Measurements from ENCODE around the gene ATP6V0B. TPM values are rescaled to one million over a fixed set of nuclear protein-coding genes. Genes with fewer than 3 reads are reported as not detected.

The ATP6V0B gene
- polyA plus RNA-seq, 1 donor from 2014 or later, result 580 TPM

GRCh38 chr1:43957407-43958040, 17.2 kb upstream of the ATP6V0B start:
- H3K36me3 ChIP-seq (ENCODE audit: insufficient read depth, low read length), result peaks cover 17% of the 10 kb centered on the region
- H3K27ac ChIP-seq (ENCODE audit: low read length), result no peak overlapping the region
- TF ChIP-seq EP300 (conservative IDR thresholded peaks at IDR 0.05; ENCODE audit: poor library complexity, severe bottlenecking) (no peak), CTCF (IDR thresholded peaks at IDR 0.05; ENCODE audit: poor library complexity, severe bottlenecking) (no peak), RAD21 (conservative IDR thresholded peaks at IDR 0.05) (no peak), TAF1 (IDR thresholded peaks at IDR 0.05; ENCODE audit: low read depth) (no peak), REST (IDR thresholded peaks at IDR 0.05; ENCODE audit: borderline replicate concordance) (no peak), POLR2AphosphoS5 (IDR thresholded peaks at IDR 0.05) (no peak), EZH2 (IDR thresholded peaks at IDR 0.05; ENCODE audit: borderline replicate concordance, insufficient read depth, low read length, poor library complexity, severe bottlenecking) (no peak), MXI1 (conservative IDR thresholded peaks at IDR 0.05; ENCODE audit: poor library complexity, severe bottlenecking) (no peak), SMC3 (conservative IDR thresholded peaks at IDR 0.05; ENCODE audit: poor library complexity) (no peak)
- H3K4me3 ChIP-seq (ENCODE audit: low read length), result no peak overlapping the region
- no peaks in the 10 kb centered on the region for H3F3A ChIP-seq (ENCODE audit: insufficient read depth, low read length, poor library complexity, severe bottlenecking)
- no peak overlapping the region for H2AFZ ChIP-seq (ENCODE audit: low read depth, low read length)
- peaks cover 25% of the 10 kb centered on the region for H3K79me2 ChIP-seq (replicated peaks; ENCODE audit: insufficient read depth, low read length)
- H3K9me3 ChIP-seq (ENCODE audit: low read length), result no peaks in the 10 kb centered on the region
- H3K4me2 ChIP-seq (ENCODE audit: low read length), result no peak overlapping the region
- H3K27me3 ChIP-seq (ENCODE audit: insufficient read depth, low read depth, low read length), result no peaks in the 10 kb centered on the region
- no peak overlapping the region for H3K9ac ChIP-seq (ENCODE audit: low read length)
- no peaks in the 10 kb centered on the region for H4K20me1 ChIP-seq (ENCODE audit: insufficient read depth)
- no peaks in the 10 kb centered on the region for H3K9me2 ChIP-seq (ENCODE audit: insufficient read depth, low read length)

GRCh38 chr1:43958351-43959255, 16.2 kb upstream of the ATP6V0B start:
- Histone ChIP-seq H4K20me1 (ENCODE audit: insufficient read depth) (no peaks in the 10 kb centered on the region), H3K27ac (ENCODE audit: low read length) (no peak overlapping the region), H3K36me3 (ENCODE audit: insufficient read depth, low read length) (peaks cover 26% of the 10 kb centered on the region), H3K9ac (ENCODE audit: low read length) (no peak overlapping the region), H2AFZ (ENCODE audit: low read depth, low read length) (no peak overlapping the region), H3K9me2 (ENCODE audit: insufficient read depth, low read length) (no peaks in the 10 kb centered on the region), H3K4me2 (ENCODE audit: low read length) (no peak overlapping the region), H3K79me2 (replicated peaks; ENCODE audit: insufficient read depth, low read length) (peaks cover 23% of the 10 kb centered on the region), H3K27me3 (ENCODE audit: insufficient read depth, low read depth, low read length) (no peaks in the 10 kb centered on the region), H3F3A (ENCODE audit: insufficient read depth, low read length, poor library complexity, severe bottlenecking) (no peaks in the 10 kb centered on the region), H3K9me3 (ENCODE audit: low read length) (no peaks in the 10 kb centered on the region), H3K4me3 (ENCODE audit: low read length) (no peak overlapping the region)
- no peak for TF ChIP-seq MXI1 (conservative IDR thresholded peaks at IDR 0.05; ENCODE audit: poor library complexity, severe bottlenecking)
- no peak for TF ChIP-seq POLR2AphosphoS5 (IDR thresholded peaks at IDR 0.05)
- TF ChIP-seq REST (IDR thresholded peaks at IDR 0.05; ENCODE audit: borderline replicate concordance), result no peak
- TF ChIP-seq SMC3 (conservative IDR thresholded peaks at IDR 0.05; ENCODE audit: poor library complexity), result no peak
- no peak for TF ChIP-seq EZH2 (IDR thresholded peaks at IDR 0.05; ENCODE audit: borderline replicate concordance, insufficient read depth, low read length, poor library complexity, severe bottlenecking)
- no peak for TF ChIP-seq TAF1 (IDR thresholded peaks at IDR 0.05; ENCODE audit: low read depth)
- TF ChIP-seq RAD21 (conservative IDR thresholded peaks at IDR 0.05), result no peak
- TF ChIP-seq EP300 (conservative IDR thresholded peaks at IDR 0.05; ENCODE audit: poor library complexity, severe bottlenecking), result no peak
- TF ChIP-seq CTCF (IDR thresholded peaks at IDR 0.05; ENCODE audit: poor library complexity, severe bottlenecking), result no peak

Data from neural cell (in vitro differentiated cells).